SK-N-SH treated with all-trans-retinoic acid at 6 μM for 48 hours (cell line): ENCODE data around the gene CAMKMT.

ENCODE experiments used
- ATAC-seq: fragments of 200-7000 bp; cut with Tn5 transposase; 3 replicates; pipeline ENCODE4 v1.9.1; 2020; ENCODE audit warnings: mild to moderate bottlenecking, moderate library complexity
- ARNTL ChIP-seq: fragments of 450-650 bp; formaldehyde crosslinking; IDR thresholded peaks from 2 replicates; pipeline ENCODE4 v1.5.0; 2020; ENCODE audit warnings: low read depth, mild to moderate bottlenecking, moderate library complexity, borderline replicate concordance
- BACH2 ChIP-seq: fragments of 250-450 bp; sonication (Bioruptor Pico); IDR thresholded peaks from 2 replicates; pipeline ENCODE4 v1.9.0; 2021; ENCODE audit warnings: mild to moderate bottlenecking, borderline replicate concordance
- CSDC2 ChIP-seq: fragments of 250-450 bp; sonication (Bioruptor Pico); IDR thresholded peaks from 2 replicates; pipeline ENCODE4 v1.5.0; 2020; ENCODE audit warnings: mild to moderate bottlenecking, moderate library complexity
- ESRRG ChIP-seq: fragments of 250-450 bp; sonication (Bioruptor Pico); IDR thresholded peaks from 2 replicates; pipeline ENCODE4 v1.6.1; 2021; ENCODE audit warnings: mild to moderate bottlenecking
- GLIS3 ChIP-seq: fragments of 250-450 bp; sonication (Bioruptor Pico); IDR thresholded peaks from 2 replicates; pipeline ENCODE4 v1.5.0; 2020; ENCODE audit warnings: mild to moderate bottlenecking, moderate library complexity
- OSR1 ChIP-seq: fragments of 250-450 bp; sonication (Bioruptor Pico); IDR thresholded peaks from 2 replicates; pipeline ENCODE4 v1.8.0; 2022; ENCODE audit warnings: moderate library complexity, mild to moderate bottlenecking, inconsistent platforms
- RARB ChIP-seq: fragments of 250-450 bp; sonication (Bioruptor Pico); IDR thresholded peaks from 2 replicates; pipeline ENCODE4 v1.8.0; 2021; ENCODE audit warnings: mild to moderate bottlenecking, moderate library complexity
- SNAI2 ChIP-seq: fragments of 250-450 bp; sonication (Bioruptor Pico); IDR thresholded peaks from 2 replicates; pipeline ENCODE4 v1.5.0; 2020; ENCODE audit warnings: mild to moderate bottlenecking, moderate library complexity
- TCF4 ChIP-seq: fragments of 250-450 bp; sonication (Bioruptor Pico); IDR thresholded peaks from 2 replicates; pipeline ENCODE4 v1.8.0; 2021; ENCODE audit warnings: mild to moderate bottlenecking, moderate library complexity, borderline replicate concordance
- TOX ChIP-seq: fragments of 250-450 bp; sonication (Bioruptor Pico); IDR thresholded peaks from 2 replicates; pipeline ENCODE4 v1.8.0; 2021; ENCODE audit warnings: mild to moderate bottlenecking, moderate library complexity, borderline replicate concordance
- ZC3H10 ChIP-seq: fragments of 250-450 bp; sonication (Bioruptor Pico); IDR thresholded peaks from 2 replicates; pipeline ENCODE4 v1.5.1; 2021; ENCODE audit warnings: mild to moderate bottlenecking, moderate library complexity
- ZFP3 ChIP-seq: fragments of 250-450 bp; sonication (Bioruptor Pico); IDR thresholded peaks from 2 replicates; pipeline ENCODE4 v1.5.0; 2020; ENCODE audit warnings: mild to moderate bottlenecking, moderate library complexity
- ZFP30 ChIP-seq: fragments of 450-650 bp; formaldehyde crosslinking; IDR thresholded peaks from 2 replicates; pipeline ENCODE4 v1.5.0; 2022; ENCODE audit warnings: mild to moderate bottlenecking, moderate library complexity
- ZNF565 ChIP-seq: fragments of 450-650 bp; formaldehyde crosslinking; conservative IDR thresholded peaks from 2 replicates; pipeline ENCODE4 v1.5.0; 2020; ENCODE audit warnings: low read depth, mild to moderate bottlenecking, moderate library complexity
- ZNF70 ChIP-seq: fragments of 450-650 bp; formaldehyde crosslinking; IDR thresholded peaks from 2 replicates; pipeline ENCODE4 v1.5.0; 2020; ENCODE audit warnings: mild to moderate bottlenecking, moderate library complexity
- ZNF8 ChIP-seq: fragments of 450-650 bp; formaldehyde crosslinking; IDR thresholded peaks from 2 replicates; pipeline ENCODE4 v1.5.0; 2020; ENCODE audit warnings: mild to moderate bottlenecking, moderate library complexity
- TF ChIP-seq, protein P1 (sequence below): fragments of 250-450 bp; sonication (Bioruptor Pico); IDR thresholded peaks from 2 replicates; pipeline ENCODE4 v1.8.0; 2020; ENCODE audit warnings: mild to moderate bottlenecking, moderate library complexity, borderline replicate concordance
- TF ChIP-seq, protein P2 (sequence below): fragments of 250-450 bp; sonication (Bioruptor Pico); IDR thresholded peaks from 2 replicates; pipeline ENCODE4 v1.5.1; 2021; ENCODE audit warnings: mild to moderate bottlenecking, moderate library complexity
- TF ChIP-seq, protein P3 (sequence below): fragments of 250-450 bp; sonication (Bioruptor Pico); IDR thresholded peaks from 2 replicates; pipeline ENCODE4 v1.5.0; 2020; ENCODE audit warnings: mild to moderate bottlenecking, moderate library complexity
- TF ChIP-seq, protein P4 (sequence below): fragments of 250-450 bp; sonication (Bioruptor Pico); IDR thresholded peaks from 2 replicates; pipeline ENCODE4 v1.8.0; 2021; ENCODE audit warnings: low read depth, mild to moderate bottlenecking, moderate library complexity, borderline replicate concordance
- TF ChIP-seq, protein P5 (sequence below): fragments of 250-450 bp; sonication (Bioruptor Pico); IDR thresholded peaks from 2 replicates; pipeline ENCODE4 v1.5.1; 2020; ENCODE audit warnings: low read depth, mild to moderate bottlenecking, moderate library complexity

Gene CAMKMT

GRCh38 chr2:44532031-44532430 lies 170.3 kb downstream of the CAMKMT start:
- no peak for ATAC-seq
- TF ChIP-seq, protein P1, sequence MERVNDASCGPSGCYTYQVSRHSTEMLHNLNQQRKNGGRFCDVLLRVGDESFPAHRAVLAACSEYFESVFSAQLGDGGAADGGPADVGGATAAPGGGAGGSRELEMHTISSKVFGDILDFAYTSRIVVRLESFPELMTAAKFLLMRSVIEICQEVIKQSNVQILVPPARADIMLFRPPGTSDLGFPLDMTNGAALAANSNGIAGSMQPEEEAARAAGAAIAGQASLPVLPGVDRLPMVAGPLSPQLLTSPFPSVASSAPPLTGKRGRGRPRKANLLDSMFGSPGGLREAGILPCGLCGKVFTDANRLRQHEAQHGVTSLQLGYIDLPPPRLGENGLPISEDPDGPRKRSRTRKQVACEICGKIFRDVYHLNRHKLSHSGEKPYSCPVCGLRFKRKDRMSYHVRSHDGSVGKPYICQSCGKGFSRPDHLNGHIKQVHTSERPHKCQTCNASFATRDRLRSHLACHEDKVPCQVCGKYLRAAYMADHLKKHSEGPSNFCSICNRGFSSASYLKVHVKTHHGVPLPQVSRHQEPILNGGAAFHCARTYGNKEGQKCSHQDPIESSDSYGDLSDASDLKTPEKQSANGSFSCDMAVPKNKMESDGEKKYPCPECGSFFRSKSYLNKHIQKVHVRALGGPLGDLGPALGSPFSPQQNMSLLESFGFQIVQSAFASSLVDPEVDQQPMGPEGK (CRISPR knock-in tag), result no peak
- TF ChIP-seq SNAI2 (CRISPR knock-in tag) (no peak), OSR1 (CRISPR knock-in tag) (no peak), ZNF8 (CRISPR knock-in tag) (no peak), ZFP3 (CRISPR knock-in tag) (no peak), CSDC2 (CRISPR knock-in tag) (no peak), RARB (no peak), ESRRG (CRISPR knock-in tag) (no peak), ARNTL (CRISPR knock-in tag) (no peak), BACH2 (CRISPR knock-in tag) (no peak), ZFP30 (no peak), ZNF565 (CRISPR knock-in tag) (no peak), TCF4 (CRISPR knock-in tag) (no peak)
- TF ChIP-seq, protein P2, sequence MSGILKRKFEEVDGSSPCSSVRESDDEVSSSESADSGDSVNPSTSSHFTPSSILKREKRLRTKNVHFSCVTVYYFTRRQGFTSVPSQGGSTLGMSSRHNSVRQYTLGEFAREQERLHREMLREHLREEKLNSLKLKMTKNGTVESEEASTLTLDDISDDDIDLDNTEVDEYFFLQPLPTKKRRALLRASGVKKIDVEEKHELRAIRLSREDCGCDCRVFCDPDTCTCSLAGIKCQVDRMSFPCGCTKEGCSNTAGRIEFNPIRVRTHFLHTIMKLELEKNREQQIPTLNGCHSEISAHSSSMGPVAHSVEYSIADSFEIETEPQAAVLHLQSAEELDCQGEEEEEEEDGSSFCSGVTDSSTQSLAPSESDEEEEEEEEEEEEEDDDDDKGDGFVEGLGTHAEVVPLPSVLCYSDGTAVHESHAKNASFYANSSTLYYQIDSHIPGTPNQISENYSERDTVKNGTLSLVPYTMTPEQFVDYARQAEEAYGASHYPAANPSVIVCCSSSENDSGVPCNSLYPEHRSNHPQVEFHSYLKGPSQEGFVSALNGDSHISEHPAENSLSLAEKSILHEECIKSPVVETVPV (CRISPR knock-in tag), result no peak
- TF ChIP-seq, protein P3, sequence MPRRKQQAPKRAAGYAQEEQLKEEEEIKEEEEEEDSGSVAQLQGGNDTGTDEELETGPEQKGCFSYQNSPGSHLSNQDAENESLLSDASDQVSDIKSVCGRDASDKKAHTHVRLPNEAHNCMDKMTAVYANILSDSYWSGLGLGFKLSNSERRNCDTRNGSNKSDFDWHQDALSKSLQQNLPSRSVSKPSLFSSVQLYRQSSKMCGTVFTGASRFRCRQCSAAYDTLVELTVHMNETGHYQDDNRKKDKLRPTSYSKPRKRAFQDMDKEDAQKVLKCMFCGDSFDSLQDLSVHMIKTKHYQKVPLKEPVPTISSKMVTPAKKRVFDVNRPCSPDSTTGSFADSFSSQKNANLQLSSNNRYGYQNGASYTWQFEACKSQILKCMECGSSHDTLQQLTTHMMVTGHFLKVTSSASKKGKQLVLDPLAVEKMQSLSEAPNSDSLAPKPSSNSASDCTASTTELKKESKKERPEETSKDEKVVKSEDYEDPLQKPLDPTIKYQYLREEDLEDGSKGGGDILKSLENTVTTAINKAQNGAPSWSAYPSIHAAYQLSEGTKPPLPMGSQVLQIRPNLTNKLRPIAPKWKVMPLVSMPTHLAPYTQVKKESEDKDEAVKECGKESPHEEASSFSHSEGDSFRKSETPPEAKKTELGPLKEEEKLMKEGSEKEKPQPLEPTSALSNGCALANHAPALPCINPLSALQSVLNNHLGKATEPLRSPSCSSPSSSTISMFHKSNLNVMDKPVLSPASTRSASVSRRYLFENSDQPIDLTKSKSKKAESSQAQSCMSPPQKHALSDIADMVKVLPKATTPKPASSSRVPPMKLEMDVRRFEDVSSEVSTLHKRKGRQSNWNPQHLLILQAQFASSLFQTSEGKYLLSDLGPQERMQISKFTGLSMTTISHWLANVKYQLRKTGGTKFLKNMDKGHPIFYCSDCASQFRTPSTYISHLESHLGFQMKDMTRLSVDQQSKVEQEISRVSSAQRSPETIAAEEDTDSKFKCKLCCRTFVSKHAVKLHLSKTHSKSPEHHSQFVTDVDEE (CRISPR knock-in tag), result no peak
- TF ChIP-seq, protein P4, sequence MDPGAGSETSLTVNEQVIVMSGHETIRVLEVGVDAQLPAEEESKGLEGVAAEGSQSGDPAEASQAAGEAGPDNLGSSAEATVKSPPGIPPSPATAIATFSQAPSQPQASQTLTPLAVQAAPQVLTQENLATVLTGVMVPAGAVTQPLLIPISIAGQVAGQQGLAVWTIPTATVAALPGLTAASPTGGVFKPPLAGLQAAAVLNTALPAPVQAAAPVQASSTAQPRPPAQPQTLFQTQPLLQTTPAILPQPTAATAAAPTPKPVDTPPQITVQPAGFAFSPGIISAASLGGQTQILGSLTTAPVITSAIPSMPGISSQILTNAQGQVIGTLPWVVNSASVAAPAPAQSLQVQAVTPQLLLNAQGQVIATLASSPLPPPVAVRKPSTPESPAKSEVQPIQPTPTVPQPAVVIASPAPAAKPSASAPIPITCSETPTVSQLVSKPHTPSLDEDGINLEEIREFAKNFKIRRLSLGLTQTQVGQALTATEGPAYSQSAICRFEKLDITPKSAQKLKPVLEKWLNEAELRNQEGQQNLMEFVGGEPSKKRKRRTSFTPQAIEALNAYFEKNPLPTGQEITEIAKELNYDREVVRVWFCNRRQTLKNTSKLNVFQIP (CRISPR knock-in tag), result no peak
- TF ChIP-seq, protein P5, sequence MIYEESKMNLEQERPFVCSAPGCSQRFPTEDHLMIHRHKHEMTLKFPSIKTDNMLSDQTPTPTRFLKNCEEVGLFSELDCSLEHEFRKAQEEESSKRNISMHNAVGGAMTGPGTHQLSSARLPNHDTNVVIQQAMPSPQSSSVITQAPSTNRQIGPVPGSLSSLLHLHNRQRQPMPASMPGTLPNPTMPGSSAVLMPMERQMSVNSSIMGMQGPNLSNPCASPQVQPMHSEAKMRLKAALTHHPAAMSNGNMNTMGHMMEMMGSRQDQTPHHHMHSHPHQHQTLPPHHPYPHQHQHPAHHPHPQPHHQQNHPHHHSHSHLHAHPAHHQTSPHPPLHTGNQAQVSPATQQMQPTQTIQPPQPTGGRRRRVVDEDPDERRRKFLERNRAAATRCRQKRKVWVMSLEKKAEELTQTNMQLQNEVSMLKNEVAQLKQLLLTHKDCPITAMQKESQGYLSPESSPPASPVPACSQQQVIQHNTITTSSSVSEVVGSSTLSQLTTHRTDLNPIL (CRISPR knock-in tag), result no peak

- TF ChIP-seq ZFP3 (CRISPR knock-in tag) (no peak), ZNF70 (CRISPR knock-in tag) (no peak), ZNF8 (CRISPR knock-in tag) (no peak), BACH2 (CRISPR knock-in tag) (no peak), RARB (no peak), ZNF565 (CRISPR knock-in tag) (no peak), ZC3H10 (CRISPR knock-in tag) (no peak), CSDC2 (CRISPR knock-in tag) (no peak), TOX (no peak), TCF4 (CRISPR knock-in tag) (no peak), ESRRG (CRISPR knock-in tag) (no peak), SNAI2 (CRISPR knock-in tag) (no peak), GLIS3 (CRISPR knock-in tag) (no peak)
- TF ChIP-seq, protein P2 (CRISPR knock-in tag), result no peak
- ATAC-seq, result no peak
Measured at GRCh38 chr2:44533508-44533907, 171.8 kb downstream of the CAMKMT start.
